Activated naive CD4-positive, alpha-beta T cell treated with anti-CD3 and anti-CD28 coated beads, Interleukin-2, amount 50 U/mL, for 72 hours (primary cell): ENCODE results near the gene CD248. TPM values are rescaled to one million over a fixed set of nuclear protein-coding genes. Genes with fewer than 3 reads are reported as not detected.

Source experiments
- ATAC-seq, 2 donors: fragments of 150-1000 bp; cut with Tn5 transposase; 2 replicates each; pipeline ENCODE4 v1.10.0; 2021; ENCODE audit warnings: mild to moderate bottlenecking in 2 of 2, moderate library complexity in 2 of 2
- DNase-seq, 2 donors: peaks; one replicate each; pipeline ENCODE4 v3.0.0; 2021 to 2022; ENCODE audit warnings: low spot score in 2 of 2
- H3K27ac Mint-ChIP-seq, 2 donors: one replicate each; pipeline ENCODE4 v1.8.0; 2022; ENCODE audit warnings: mild to moderate bottlenecking in 2 of 2, mixed read lengths in 2 of 2
- H3K36me3 Mint-ChIP-seq, 2 donors: one replicate each; pipeline ENCODE4 v1.8.0; 2022; ENCODE audit warnings: mixed read lengths in 2 of 2
- H3K9me3 Mint-ChIP-seq, 2 donors: one replicate each; pipeline ENCODE4 v1.8.0; 2022; ENCODE audit warnings: mixed read lengths in 2 of 2
- total RNA-seq, 2 donors: library from RNA; stranded (reverse); gene quantifications; one replicate each; pipeline ENCODE4 v1.2.3, GENCODE V29; 2022

The CD248 gene
- total RNA-seq, 2 donors from 2014 or later: 0.31 to 0.36 TPM

GRCh38 chr11:66344550-66345315, 27.9 kb upstream of the CD248 start, which contains the start of gene BRMS1:
Gene BRMS1, minus strand, starts transcription at chr11:66345104. Its CDS starts 2,870 bp downstream, at chr11:66342234.
- H3K27ac Mint-ChIP-seq: peak within 1 kb of the TSS; percentile 95 to 97
- DNase-seq (peak; percentile 89 to 93), ATAC-seq (peak; percentile 84 to 88)
- H3K36me3 Mint-ChIP-seq: peaks cover 8 to 14% of the 10 kb centered on the region in 2 donors
- H3K9me3 Mint-ChIP-seq: peaks cover 0 to 3% of the 10 kb centered on the region in 2 donors

GRCh38 chr11:66343176-66343575, 26.3 kb upstream of the CD248 start:
- H3K27ac Mint-ChIP-seq: peak overlapping the region; percentile 15 to 97
- DNase-seq: no peak

GRCh38 chr11:66341502-66342126, 24.8 kb upstream of the CD248 start:
- no peak for DNase-seq
- Mint-ChIP-seq H3K9me3 (no peaks in the 10 kb centered on the region), H3K36me3 (peaks cover 8 to 9% of the 10 kb centered on the region in 2 donors), H3K27ac (peak overlapping the region in 1 of 2 donors; percentile 16)
- ATAC-seq: no peak

More at GRCh38 chr11:66343176-66343575, 26.3 kb upstream of the CD248 start:
- ATAC-seq: no peak
- peaks cover 0 to 3% of the 10 kb centered on the region in 2 donors for H3K9me3 Mint-ChIP-seq
- peaks cover 8 to 14% of the 10 kb centered on the region in 2 donors for H3K36me3 Mint-ChIP-seq

- Mint-ChIP-seq H3K27ac (peak overlapping the region in 1 of 2 donors; percentile 22), H3K36me3 (peaks cover 8 to 9% of the 10 kb centered on the region in 2 donors), H3K9me3 (no peaks in the 10 kb centered on the region)
- DNase-seq (no peak), ATAC-seq (no peak)
These were observed 24.0 kb upstream of the CD248 start for GRCh38 chr11:66340596-66341501.

- H3K27ac Mint-ChIP-seq: no peak overlapping the region
- DNase-seq (no peak), ATAC-seq (no peak)
- H3K9me3 Mint-ChIP-seq: no peaks in the 10 kb centered on the region
- peaks cover 6 to 7% of the 10 kb centered on the region in 2 donors for H3K36me3 Mint-ChIP-seq
These were observed 23.0 kb upstream of the CD248 start for GRCh38 chr11:66339686-66340483.

GRCh38 chr11:66339162-66339675, 22.4 kb upstream of the CD248 start:
- Mint-ChIP-seq H3K9me3 (no peaks in the 10 kb centered on the region), H3K36me3 (peaks cover 0 to under 1% of the 10 kb centered on the region in 2 donors), H3K27ac (peak overlapping the region; percentile 48 to 66)
- DNase-seq (no peak), ATAC-seq (no peak)

- DNase-seq (no peak), ATAC-seq (no peak)
- H3K36me3 Mint-ChIP-seq: no peaks in the 10 kb centered on the region
- peak overlapping the region; percentile 66 to 97 for H3K27ac Mint-ChIP-seq
- no peaks in the 10 kb centered on the region for H3K9me3 Mint-ChIP-seq
These were observed 21.7 kb upstream of the CD248 start for GRCh38 chr11:66338276-66339161.

- H3K36me3 Mint-ChIP-seq: no peaks in the 10 kb centered on the region
- DNase-seq (no peak), ATAC-seq (no peak)
- no peaks in the 10 kb centered on the region for H3K9me3 Mint-ChIP-seq
- H3K27ac Mint-ChIP-seq: peak overlapping the region in 1 of 2 donors; percentile 97
These were observed 20.5 kb upstream of the CD248 start for GRCh38 chr11:66337103-66337899.

- Mint-ChIP-seq H3K9me3 (no peaks in the 10 kb centered on the region), H3K27ac (peak within 1 kb of the TSS; percentile 86 to 97), H3K36me3 (no peaks in the 10 kb centered on the region)
- ATAC-seq (peak; percentile 81 to 89), DNase-seq (peak; percentile 60 to 94)
These were observed 19.6 kb upstream of the CD248 start, which contains the start of gene RIN1 for GRCh38 chr11:66336234-66337102. Gene RIN1, minus strand, starts transcription at chr11:66336434. Its CDS starts 32 bp downstream, at chr11:66336402.

GRCh38 chr11:66335531-66336233, 18.8 kb upstream of the CD248 start:
- no peaks in the 10 kb centered on the region for H3K9me3 Mint-ChIP-seq
- ATAC-seq (peak; percentile 4 to 14), DNase-seq (no peak)
- H3K27ac Mint-ChIP-seq: peak overlapping the region in 1 of 2 donors; percentile 97
- H3K36me3 Mint-ChIP-seq: no peaks in the 10 kb centered on the region

GRCh38 chr11:66334605-66335442, 18.0 kb upstream of the CD248 start:
- no peaks in the 10 kb centered on the region for H3K36me3 Mint-ChIP-seq
- H3K27ac Mint-ChIP-seq: no peak overlapping the region
- no peak for DNase-seq
- no peak for ATAC-seq
- no peaks in the 10 kb centered on the region for H3K9me3 Mint-ChIP-seq
